Superior temporal gyrus (tissue), 1 donor: Measurements from ENCODE around the gene TTLL4.

Source experiments
- DNase-seq: peaks from one replicate; pipeline ENCODE4 v3.0.0-alpha.2; 2016; ENCODE audit errors: extremely low spot score

The TTLL4 gene

GRCh38 chr2:218781691-218782527, 71.3 kb downstream of the TTLL4 start, which contains the start of gene CYP27A1:
TSS of gene CYP27A1 (plus strand) at chr2:218782147. CDS start at chr2:218782183, 36 bp downstream.
- DNase-seq, result peak; percentile 68

- no peak for DNase-seq
These were observed 71.9 kb downstream of the TTLL4 start for GRCh38 chr2:218782528-218782844.

- DNase-seq, result no peak
These were observed 73.1 kb downstream of the TTLL4 start for GRCh38 chr2:218783688-218784087.

- no peak for DNase-seq
These were observed 74.5 kb downstream of the TTLL4 start for GRCh38 chr2:218785103-218785502.

- no peak for DNase-seq
These were observed 75.5 kb downstream of the TTLL4 start for GRCh38 chr2:218786133-218786532.

GRCh38 chr2:218788529-218789255, 78.1 kb downstream of the TTLL4 start:
- DNase-seq, result no peak

GRCh38 chr2:218792433-218792832, 81.8 kb downstream of the TTLL4 start:
- DNase-seq, result no peak

GRCh38 chr2:218796691-218797090, 86.1 kb downstream of the TTLL4 start:
- no peak for DNase-seq

- DNase-seq, result no peak
These were observed 88.3 kb downstream of the TTLL4 start for GRCh38 chr2:218798767-218799504.

- DNase-seq, result no peak
These were observed 89.4 kb downstream of the TTLL4 start for GRCh38 chr2:218799990-218800389.

- no peak for DNase-seq
These were observed 91.9 kb downstream of the TTLL4 start for GRCh38 chr2:218802386-218802994.

- DNase-seq, result no peak
These were observed 94.2 kb downstream of the TTLL4 start for GRCh38 chr2:218804817-218805216.
